HepG2 (cell line): Measurements from ENCODE around the gene B4GALT3. TPM values are rescaled to one million over a fixed set of nuclear protein-coding genes. Genes with fewer than 3 reads are reported as not detected.
A peak's percentile ranks its signal among the peaks of the same experiment; 100 is the strongest.

ENCODE experiments used
- GATA4 ChIP-seq: sonication (generic); IDR thresholded peaks from 2 replicates; pipeline ENCODE4 v1.6.1; 2016; ENCODE audit warnings: antibody characterized with exemption, low read depth, borderline replicate concordance
- HMG20A ChIP-seq: IDR thresholded peaks from 2 replicates; pipeline ENCODE4 v1.6.1; 2016; ENCODE audit warnings: borderline replicate concordance
- NFKBIZ ChIP-seq: IDR thresholded peaks from 2 replicates; pipeline ENCODE4 v1.6.1; 2018; ENCODE audit warnings: missing genetic modification reagents, missing compliant biosample characterization
- RAD21 ChIP-seq: fragments of 450-650 bp; formaldehyde crosslinking; IDR thresholded peaks from 2 replicates; pipeline ENCODE4 v1.5.0; 2020; ENCODE audit warnings: mild to moderate bottlenecking
- SAP130 ChIP-seq: IDR thresholded peaks from 2 replicates; pipeline ENCODE4 v1.6.1; 2016; ENCODE audit warnings: low read depth
- SCMH1 ChIP-seq: sonication (generic); formaldehyde crosslinking; IDR thresholded peaks from 2 replicates; pipeline ENCODE4 v1.9.0; 2021; ENCODE audit warnings: missing genetic modification reagents, mild to moderate bottlenecking, borderline replicate concordance
- SRSF1 ChIP-seq: fragments of 200-400 bp; formaldehyde crosslinking; optimal IDR thresholded peaks from 2 replicates; pipeline ENCODE3; 2017; ENCODE audit warnings: mild to moderate bottlenecking, low read depth, low read length, moderate library complexity
- SSRP1 ChIP-seq: IDR thresholded peaks from 2 replicates; pipeline ENCODE4 v1.6.1; 2016; ENCODE audit warnings: control low read depth
- polyA plus RNA-seq, 8 experiments: library from polyadenylated mRNA; depleted of rRNA in 3 of 8; stranded (reverse) in 7 of 8; unstranded in 1 of 8; fragments of >200 nt; fragmentation: Illumina TruSeq in 4 of 8; extraction: Trizol in 4 of 8; gene quantifications; 2 replicates each; pipeline versions ENCODE4 v1.2.1 to v1.2.3, GENCODE V29; 2011 to 2016; ENCODE audit warnings: low read depth in 4 of 8, missing spikeins in 1 of 8, mixed read lengths in 1 of 8; ENCODE audit not compliant: insufficient read depth in 1 of 8
- total RNA-seq, 5 experiments: library from RNA; depleted of rRNA; stranded (reverse); fragments of >200 nt; fragmentation: Illumina TruSeq; extraction: Trizol; gene quantifications; 2 replicates each; pipeline ENCODE4 v1.2.3, GENCODE V29; 2016; ENCODE audit warnings: low read depth in 1 of 5
- TF ChIP-seq, protein P1 (sequence below): sonication (generic); formaldehyde crosslinking; IDR thresholded peaks from 2 replicates; pipeline ENCODE4 v1.9.0; 2021; ENCODE audit warnings: missing genetic modification reagents, mild to moderate bottlenecking, borderline replicate concordance
- TF ChIP-seq, protein P2 (sequence below): sonication (generic); formaldehyde crosslinking; IDR thresholded peaks from 2 replicates; pipeline ENCODE4 v1.4.0; 2020; ENCODE audit warnings: missing genetic modification reagents
- TF ChIP-seq, protein P3 (sequence below): IDR thresholded peaks from 2 replicates; pipeline ENCODE4 v1.6.1; 2016; ENCODE audit warnings: low read depth, missing genetic modification reagents, missing compliant biosample characterization
- TF ChIP-seq, protein P4 (sequence below): IDR thresholded peaks from 2 replicates; pipeline ENCODE4 v1.6.1; 2016; ENCODE audit warnings: missing genetic modification reagents, missing compliant biosample characterization
- TF ChIP-seq, protein P5 (sequence below): sonication (generic); formaldehyde crosslinking; IDR thresholded peaks from 2 replicates; pipeline ENCODE4 v1.4.0; 2020; ENCODE audit warnings: missing genetic modification reagents

B4GALT3 gene
- total and polyA plus RNA-seq, 2 of the 13 experiments (the other 11 are each of a cell fraction or from before 2014, with no cell fraction given): 35.6 to 40.4 TPM

GRCh38 chr1:161218301-161219077, 41.2 kb upstream of the B4GALT3 start (continued):
- TF ChIP-seq, protein P1, sequence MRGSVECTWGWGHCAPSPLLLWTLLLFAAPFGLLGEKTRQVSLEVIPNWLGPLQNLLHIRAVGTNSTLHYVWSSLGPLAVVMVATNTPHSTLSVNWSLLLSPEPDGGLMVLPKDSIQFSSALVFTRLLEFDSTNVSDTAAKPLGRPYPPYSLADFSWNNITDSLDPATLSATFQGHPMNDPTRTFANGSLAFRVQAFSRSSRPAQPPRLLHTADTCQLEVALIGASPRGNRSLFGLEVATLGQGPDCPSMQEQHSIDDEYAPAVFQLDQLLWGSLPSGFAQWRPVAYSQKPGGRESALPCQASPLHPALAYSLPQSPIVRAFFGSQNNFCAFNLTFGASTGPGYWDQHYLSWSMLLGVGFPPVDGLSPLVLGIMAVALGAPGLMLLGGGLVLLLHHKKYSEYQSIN (CRISPR knock-in tag): no peak
- TF ChIP-seq, protein P2, sequence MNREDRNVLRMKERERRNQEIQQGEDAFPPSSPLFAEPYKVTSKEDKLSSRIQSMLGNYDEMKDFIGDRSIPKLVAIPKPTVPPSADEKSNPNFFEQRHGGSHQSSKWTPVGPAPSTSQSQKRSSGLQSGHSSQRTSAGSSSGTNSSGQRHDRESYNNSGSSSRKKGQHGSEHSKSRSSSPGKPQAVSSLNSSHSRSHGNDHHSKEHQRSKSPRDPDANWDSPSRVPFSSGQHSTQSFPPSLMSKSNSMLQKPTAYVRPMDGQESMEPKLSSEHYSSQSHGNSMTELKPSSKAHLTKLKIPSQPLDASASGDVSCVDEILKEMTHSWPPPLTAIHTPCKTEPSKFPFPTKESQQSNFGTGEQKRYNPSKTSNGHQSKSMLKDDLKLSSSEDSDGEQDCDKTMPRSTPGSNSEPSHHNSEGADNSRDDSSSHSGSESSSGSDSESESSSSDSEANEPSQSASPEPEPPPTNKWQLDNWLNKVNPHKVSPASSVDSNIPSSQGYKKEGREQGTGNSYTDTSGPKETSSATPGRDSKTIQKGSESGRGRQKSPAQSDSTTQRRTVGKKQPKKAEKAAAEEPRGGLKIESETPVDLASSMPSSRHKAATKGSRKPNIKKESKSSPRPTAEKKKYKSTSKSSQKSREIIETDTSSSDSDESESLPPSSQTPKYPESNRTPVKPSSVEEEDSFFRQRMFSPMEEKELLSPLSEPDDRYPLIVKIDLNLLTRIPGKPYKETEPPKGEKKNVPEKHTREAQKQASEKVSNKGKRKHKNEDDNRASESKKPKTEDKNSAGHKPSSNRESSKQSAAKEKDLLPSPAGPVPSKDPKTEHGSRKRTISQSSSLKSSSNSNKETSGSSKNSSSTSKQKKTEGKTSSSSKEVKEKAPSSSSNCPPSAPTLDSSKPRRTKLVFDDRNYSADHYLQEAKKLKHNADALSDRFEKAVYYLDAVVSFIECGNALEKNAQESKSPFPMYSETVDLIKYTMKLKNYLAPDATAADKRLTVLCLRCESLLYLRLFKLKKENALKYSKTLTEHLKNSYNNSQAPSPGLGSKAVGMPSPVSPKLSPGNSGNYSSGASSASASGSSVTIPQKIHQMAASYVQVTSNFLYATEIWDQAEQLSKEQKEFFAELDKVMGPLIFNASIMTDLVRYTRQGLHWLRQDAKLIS (CRISPR knock-in tag): peak; percentile 5; the same call in 1 of the 2 replicates
- TF ChIP-seq, protein P3, sequence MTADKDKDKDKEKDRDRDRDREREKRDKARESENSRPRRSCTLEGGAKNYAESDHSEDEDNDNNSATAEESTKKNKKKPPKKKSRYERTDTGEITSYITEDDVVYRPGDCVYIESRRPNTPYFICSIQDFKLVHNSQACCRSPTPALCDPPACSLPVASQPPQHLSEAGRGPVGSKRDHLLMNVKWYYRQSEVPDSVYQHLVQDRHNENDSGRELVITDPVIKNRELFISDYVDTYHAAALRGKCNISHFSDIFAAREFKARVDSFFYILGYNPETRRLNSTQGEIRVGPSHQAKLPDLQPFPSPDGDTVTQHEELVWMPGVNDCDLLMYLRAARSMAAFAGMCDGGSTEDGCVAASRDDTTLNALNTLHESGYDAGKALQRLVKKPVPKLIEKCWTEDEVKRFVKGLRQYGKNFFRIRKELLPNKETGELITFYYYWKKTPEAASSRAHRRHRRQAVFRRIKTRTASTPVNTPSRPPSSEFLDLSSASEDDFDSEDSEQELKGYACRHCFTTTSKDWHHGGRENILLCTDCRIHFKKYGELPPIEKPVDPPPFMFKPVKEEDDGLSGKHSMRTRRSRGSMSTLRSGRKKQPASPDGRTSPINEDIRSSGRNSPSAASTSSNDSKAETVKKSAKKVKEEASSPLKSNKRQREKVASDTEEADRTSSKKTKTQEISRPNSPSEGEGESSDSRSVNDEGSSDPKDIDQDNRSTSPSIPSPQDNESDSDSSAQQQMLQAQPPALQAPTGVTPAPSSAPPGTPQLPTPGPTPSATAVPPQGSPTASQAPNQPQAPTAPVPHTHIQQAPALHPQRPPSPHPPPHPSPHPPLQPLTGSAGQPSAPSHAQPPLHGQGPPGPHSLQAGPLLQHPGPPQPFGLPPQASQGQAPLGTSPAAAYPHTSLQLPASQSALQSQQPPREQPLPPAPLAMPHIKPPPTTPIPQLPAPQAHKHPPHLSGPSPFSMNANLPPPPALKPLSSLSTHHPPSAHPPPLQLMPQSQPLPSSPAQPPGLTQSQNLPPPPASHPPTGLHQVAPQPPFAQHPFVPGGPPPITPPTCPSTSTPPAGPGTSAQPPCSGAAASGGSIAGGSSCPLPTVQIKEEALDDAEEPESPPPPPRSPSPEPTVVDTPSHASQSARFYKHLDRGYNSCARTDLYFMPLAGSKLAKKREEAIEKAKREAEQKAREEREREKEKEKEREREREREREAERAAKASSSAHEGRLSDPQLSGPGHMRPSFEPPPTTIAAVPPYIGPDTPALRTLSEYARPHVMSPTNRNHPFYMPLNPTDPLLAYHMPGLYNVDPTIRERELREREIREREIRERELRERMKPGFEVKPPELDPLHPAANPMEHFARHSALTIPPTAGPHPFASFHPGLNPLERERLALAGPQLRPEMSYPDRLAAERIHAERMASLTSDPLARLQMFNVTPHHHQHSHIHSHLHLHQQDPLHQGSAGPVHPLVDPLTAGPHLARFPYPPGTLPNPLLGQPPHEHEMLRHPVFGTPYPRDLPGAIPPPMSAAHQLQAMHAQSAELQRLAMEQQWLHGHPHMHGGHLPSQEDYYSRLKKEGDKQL: 0 out of 2 replicates have a peak, but pooled peaks have one; percentile 29
- TF ChIP-seq NFKBIZ (CRISPR knock-in tag) (no peak; the same call in 1 of the 2 replicates), SAP130 (CRISPR knock-in tag) (peak; percentile 72), HMG20A (peak; percentile 52; the same call in 1 of the 2 replicates), RAD21 (CRISPR knock-in tag) (no peak), SCMH1 (CRISPR knock-in tag) (no peak), SSRP1 (0 out of 2 replicates have a peak, but pooled peaks have one; percentile 37), GATA4 (peak; percentile 88; the same call in 1 of the 2 replicates), SRSF1 (no peak)
- TF ChIP-seq, protein P4, sequence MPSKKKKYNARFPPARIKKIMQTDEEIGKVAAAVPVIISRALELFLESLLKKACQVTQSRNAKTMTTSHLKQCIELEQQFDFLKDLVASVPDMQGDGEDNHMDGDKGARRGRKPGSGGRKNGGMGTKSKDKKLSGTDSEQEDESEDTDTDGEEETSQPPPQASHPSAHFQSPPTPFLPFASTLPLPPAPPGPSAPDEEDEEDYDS: no peak
- TF ChIP-seq, protein P5, sequence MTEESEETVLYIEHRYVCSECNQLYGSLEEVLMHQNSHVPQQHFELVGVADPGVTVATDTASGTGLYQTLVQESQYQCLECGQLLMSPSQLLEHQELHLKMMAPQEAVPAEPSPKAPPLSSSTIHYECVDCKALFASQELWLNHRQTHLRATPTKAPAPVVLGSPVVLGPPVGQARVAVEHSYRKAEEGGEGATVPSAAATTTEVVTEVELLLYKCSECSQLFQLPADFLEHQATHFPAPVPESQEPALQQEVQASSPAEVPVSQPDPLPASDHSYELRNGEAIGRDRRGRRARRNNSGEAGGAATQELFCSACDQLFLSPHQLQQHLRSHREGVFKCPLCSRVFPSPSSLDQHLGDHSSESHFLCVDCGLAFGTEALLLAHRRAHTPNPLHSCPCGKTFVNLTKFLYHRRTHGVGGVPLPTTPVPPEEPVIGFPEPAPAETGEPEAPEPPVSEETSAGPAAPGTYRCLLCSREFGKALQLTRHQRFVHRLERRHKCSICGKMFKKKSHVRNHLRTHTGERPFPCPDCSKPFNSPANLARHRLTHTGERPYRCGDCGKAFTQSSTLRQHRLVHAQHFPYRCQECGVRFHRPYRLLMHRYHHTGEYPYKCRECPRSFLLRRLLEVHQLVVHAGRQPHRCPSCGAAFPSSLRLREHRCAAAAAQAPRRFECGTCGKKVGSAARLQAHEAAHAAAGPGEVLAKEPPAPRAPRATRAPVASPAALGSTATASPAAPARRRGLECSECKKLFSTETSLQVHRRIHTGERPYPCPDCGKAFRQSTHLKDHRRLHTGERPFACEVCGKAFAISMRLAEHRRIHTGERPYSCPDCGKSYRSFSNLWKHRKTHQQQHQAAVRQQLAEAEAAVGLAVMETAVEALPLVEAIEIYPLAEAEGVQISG (CRISPR knock-in tag): peak; percentile 37
